Panc1 (cell line): ENCODE measurements around the gene LPIN1. TPM values are rescaled to one million over a fixed set of nuclear protein-coding genes. Genes with fewer than 3 reads are reported as not detected.
"Not testable (repeated sequence)": the region's sequence is repeated elsewhere in the genome, so short reads cannot be mapped to it uniquely, and the experiment has no call there.

Source experiments
- ATAC-seq: fragments of 200-7000 bp; cut with Tn5 transposase; 2 replicates; pipeline ENCODE4 v1.9.1; 2020; ENCODE audit warnings: mild to moderate bottlenecking, moderate library complexity
- BruUV-seq: library from RNA; stranded (reverse); fragments of 400-500 nt; replicated peaks from 2 replicates; lab custom pipeline; 2021; lab: Mats Ljungman, UMichigan
- CTCF ChIA-PET: fragments of 300-600 bp; sonication (Branson Sonifier 250); formaldehyde crosslinking; loops from one replicate; lab custom pipeline; 2022; ENCODE audit warnings: antibody characterized with exemption; lab: Charles Lee
- POLR2A ChIA-PET: fragments of 300-600 bp; sonication (Branson Sonifier 250); formaldehyde crosslinking; loops from one replicate; lab custom pipeline; 2022; ENCODE audit warnings: antibody characterized with exemption; lab: Charles Lee
- DNase-seq: peaks from one replicate; pipeline ENCODE4 v3.0.0-alpha.2; 2010; ENCODE audit warnings: low read depth, low spot score
- H3K27ac ChIP-seq: 2 replicates; pipeline ENCODE4 v1.5.1; 2011; ENCODE audit warnings: mild to moderate bottlenecking, low read length, inconsistent platforms
- H3K27me3 ChIP-seq: fragments of 200-500 bp; sonication (Bioruptor generic); 2 replicates; pipeline ENCODE4 v1.6.0; 2014; ENCODE audit warnings: low read length, inconsistent platforms; ENCODE audit not compliant: control insufficient read depth, insufficient read depth
- H3K36me3 ChIP-seq: fragments of 200-500 bp; sonication (Bioruptor generic); 2 replicates; pipeline ENCODE4 v1.5.1; 2014; ENCODE audit warnings: inconsistent platforms, mild to moderate bottlenecking, low read length, moderate library complexity; ENCODE audit not compliant: control insufficient read depth, insufficient read depth
- H3K4me1 ChIP-seq: 2 replicates; pipeline ENCODE4 v1.5.1; 2011; ENCODE audit warnings: inconsistent platforms, mild to moderate bottlenecking, low read length, moderate library complexity; ENCODE audit not compliant: control insufficient read depth, insufficient read depth
- H3K4me3 ChIP-seq, 2 experiments: 2 replicates each; pipeline ENCODE4 v1.5.1; 2011 to 2012; ENCODE audit warnings: low read depth in 2 of 2, low read length in 2 of 2, mild to moderate bottlenecking in 2 of 2, inconsistent platforms in 1 of 2, moderate library complexity in 1 of 2
- H3K9me3 ChIP-seq: fragments of 200-500 bp; sonication (Bioruptor generic); 2 replicates; pipeline ENCODE4 v1.5.1; 2014; ENCODE audit warnings: low read depth, mild to moderate bottlenecking, inconsistent platforms, low read length, moderate library complexity; ENCODE audit not compliant: control insufficient read depth, insufficient read depth
- POLR2AphosphoS5 ChIP-seq: IDR thresholded peaks from 2 replicates; pipeline ENCODE4 v1.6.1; 2012; ENCODE audit warnings: mild to moderate bottlenecking, low read depth, low read length, moderate library complexity
- SIN3A ChIP-seq: IDR thresholded peaks from 2 replicates; pipeline ENCODE4 v1.6.1; 2012; ENCODE audit warnings: low read depth, mild to moderate bottlenecking, low read length, moderate library complexity, borderline replicate concordance; ENCODE audit not compliant: insufficient read depth
- TCF7L2 ChIP-seq: IDR thresholded peaks from 2 replicates; pipeline ENCODE4 v1.6.1; 2011; ENCODE audit warnings: mild to moderate bottlenecking, low read depth, low read length, inconsistent platforms
- in situ Hi-C: cut with HindIII; loops from 2 replicates; pipeline ENCODE4 v1.10.0; 2016; ENCODE audit warnings: low sequenced_read_pairs, low pct_unique_long_range_greater_than_20kb
- intact Hi-C: fragments of 100-400 bp; cut with micrococcal nuclease; formaldehyde crosslinking; loops from one replicate; pipeline ENCODE4 v1.10.0; 2022; ENCODE audit not compliant: unreplicated experiment
- total RNA-seq: library from RNA; stranded (reverse); gene quantifications from one replicate; pipeline ENCODE4 v1.2.1, GENCODE V29; 2021; ENCODE audit not compliant: unreplicated experiment
- TF ChIP-seq, protein P1 (sequence below): fragments of 450-650 bp; IDR thresholded peaks from 2 replicates; pipeline ENCODE4 v1.5.1; 2017; ENCODE audit warnings: mild to moderate bottlenecking
- TF ChIP-seq, protein P2 (sequence below), 2 experiments: IDR thresholded peaks; 2 replicates each; pipeline ENCODE4 v1.6.1; 2011 to 2012; ENCODE audit warnings: low read depth in 2 of 2, control low read depth in 1 of 2, low read length in 1 of 2, mild to moderate bottlenecking in 1 of 2, moderate library complexity in 1 of 2; ENCODE audit not compliant: insufficient read depth in 1 of 2

LPIN1 gene
- total RNA-seq, 1 experiment from 2014 or later = 51.8 TPM

DNA sequence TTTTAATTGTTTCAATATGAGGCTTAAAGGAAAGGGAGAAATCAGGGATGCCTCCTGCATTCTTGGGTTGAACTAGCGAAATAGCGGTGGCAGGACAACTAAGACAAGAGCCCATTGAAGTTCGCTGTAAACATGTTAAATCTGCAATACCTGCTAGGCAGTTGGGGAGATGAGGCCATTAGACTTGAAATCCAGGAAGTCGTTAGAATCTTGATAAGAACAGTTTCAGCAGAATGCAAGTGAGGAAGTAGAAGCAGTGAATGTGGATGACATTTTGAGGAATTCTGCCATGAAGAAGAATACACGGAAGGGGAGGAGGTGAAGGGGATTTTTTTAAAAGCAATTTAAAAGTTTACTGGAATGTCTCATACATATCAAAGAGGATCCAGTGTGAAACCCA lies 109.7 kb downstream of the LPIN1 start:
- in situ Hi-C loops = no loop called here
- Histone ChIP-seq H3K27me3 (no peaks in the 10 kb centered on the region), H3K27ac (no peak overlapping the region), H3K4me1 (no peaks in the 10 kb centered on the region), H3K4me3 (no peak overlapping the region), H3K9me3 (no peaks in the 10 kb centered on the region; the same call in 1 of the 2 replicates), H3K36me3 (no peaks in the 10 kb centered on the region)
- TF ChIP-seq TCF7L2 = no peak
- TF ChIP-seq, protein P1, sequence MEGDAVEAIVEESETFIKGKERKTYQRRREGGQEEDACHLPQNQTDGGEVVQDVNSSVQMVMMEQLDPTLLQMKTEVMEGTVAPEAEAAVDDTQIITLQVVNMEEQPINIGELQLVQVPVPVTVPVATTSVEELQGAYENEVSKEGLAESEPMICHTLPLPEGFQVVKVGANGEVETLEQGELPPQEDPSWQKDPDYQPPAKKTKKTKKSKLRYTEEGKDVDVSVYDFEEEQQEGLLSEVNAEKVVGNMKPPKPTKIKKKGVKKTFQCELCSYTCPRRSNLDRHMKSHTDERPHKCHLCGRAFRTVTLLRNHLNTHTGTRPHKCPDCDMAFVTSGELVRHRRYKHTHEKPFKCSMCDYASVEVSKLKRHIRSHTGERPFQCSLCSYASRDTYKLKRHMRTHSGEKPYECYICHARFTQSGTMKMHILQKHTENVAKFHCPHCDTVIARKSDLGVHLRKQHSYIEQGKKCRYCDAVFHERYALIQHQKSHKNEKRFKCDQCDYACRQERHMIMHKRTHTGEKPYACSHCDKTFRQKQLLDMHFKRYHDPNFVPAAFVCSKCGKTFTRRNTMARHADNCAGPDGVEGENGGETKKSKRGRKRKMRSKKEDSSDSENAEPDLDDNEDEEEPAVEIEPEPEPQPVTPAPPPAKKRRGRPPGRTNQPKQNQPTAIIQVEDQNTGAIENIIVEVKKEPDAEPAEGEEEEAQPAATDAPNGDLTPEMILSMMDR = no peak
- TF ChIP-seq, protein P2, sequence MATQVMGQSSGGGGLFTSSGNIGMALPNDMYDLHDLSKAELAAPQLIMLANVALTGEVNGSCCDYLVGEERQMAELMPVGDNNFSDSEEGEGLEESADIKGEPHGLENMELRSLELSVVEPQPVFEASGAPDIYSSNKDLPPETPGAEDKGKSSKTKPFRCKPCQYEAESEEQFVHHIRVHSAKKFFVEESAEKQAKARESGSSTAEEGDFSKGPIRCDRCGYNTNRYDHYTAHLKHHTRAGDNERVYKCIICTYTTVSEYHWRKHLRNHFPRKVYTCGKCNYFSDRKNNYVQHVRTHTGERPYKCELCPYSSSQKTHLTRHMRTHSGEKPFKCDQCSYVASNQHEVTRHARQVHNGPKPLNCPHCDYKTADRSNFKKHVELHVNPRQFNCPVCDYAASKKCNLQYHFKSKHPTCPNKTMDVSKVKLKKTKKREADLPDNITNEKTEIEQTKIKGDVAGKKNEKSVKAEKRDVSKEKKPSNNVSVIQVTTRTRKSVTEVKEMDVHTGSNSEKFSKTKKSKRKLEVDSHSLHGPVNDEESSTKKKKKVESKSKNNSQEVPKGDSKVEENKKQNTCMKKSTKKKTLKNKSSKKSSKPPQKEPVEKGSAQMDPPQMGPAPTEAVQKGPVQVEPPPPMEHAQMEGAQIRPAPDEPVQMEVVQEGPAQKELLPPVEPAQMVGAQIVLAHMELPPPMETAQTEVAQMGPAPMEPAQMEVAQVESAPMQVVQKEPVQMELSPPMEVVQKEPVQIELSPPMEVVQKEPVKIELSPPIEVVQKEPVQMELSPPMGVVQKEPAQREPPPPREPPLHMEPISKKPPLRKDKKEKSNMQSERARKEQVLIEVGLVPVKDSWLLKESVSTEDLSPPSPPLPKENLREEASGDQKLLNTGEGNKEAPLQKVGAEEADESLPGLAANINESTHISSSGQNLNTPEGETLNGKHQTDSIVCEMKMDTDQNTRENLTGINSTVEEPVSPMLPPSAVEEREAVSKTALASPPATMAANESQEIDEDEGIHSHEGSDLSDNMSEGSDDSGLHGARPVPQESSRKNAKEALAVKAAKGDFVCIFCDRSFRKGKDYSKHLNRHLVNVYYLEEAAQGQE (IDR thresholded peaks at IDR 0.05; ENCODE audit: insufficient read depth in 1 of 2, low read depth in 2 of 2, low read length in 1 of 2) = no peak
- TF ChIP-seq SIN3A = no peak
- TF ChIP-seq POLR2AphosphoS5 = no peak
- ChIA-PET CTCF (no interaction called here), POLR2A (no interaction called here)
- no peak for DNase-seq
- ATAC-seq = no peak
- no TSS peak for BruUV-seq
- intact Hi-C loops = no loop called here

DNA sequence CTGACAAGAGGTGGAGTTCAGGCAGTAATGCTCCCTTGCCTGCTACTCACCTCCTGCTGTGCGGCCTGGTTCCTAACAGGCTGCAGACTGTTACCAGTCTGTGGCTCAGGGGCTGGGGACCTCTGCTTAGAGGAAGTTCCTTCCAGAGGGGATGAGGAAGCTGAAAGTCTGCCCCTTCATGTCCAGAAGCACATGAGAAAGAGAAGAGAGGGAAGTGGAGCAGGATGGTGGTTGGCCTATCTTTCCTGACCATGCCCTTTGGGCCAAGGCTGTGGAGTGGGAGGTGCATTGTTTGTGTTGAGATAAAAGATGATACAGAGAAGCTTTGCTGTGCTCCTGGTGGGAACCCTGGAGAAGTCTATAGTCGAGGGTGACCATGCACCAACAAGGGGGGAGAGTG lies 112.5 kb downstream of the LPIN1 start:
- Histone ChIP-seq H3K36me3 (no peaks in the 10 kb centered on the region), H3K9me3 (no peaks in the 10 kb centered on the region; the same call in 1 of the 2 replicates), H3K4me3 (no peak overlapping the region), H3K27ac (no peak overlapping the region), H3K27me3 (no peaks in the 10 kb centered on the region), H3K4me1 (no peaks in the 10 kb centered on the region)
- DNase-seq = no peak
- intact Hi-C loops = no loop called here
- in situ Hi-C loops = no loop called here
- no peak for ATAC-seq
- no TSS peak for BruUV-seq
- CTCF ChIA-PET = no interaction called here
- POLR2A ChIA-PET = no interaction called here
- TF ChIP-seq POLR2AphosphoS5 (no peak), TCF7L2 (no peak), SIN3A (no peak)
- TF ChIP-seq, protein P2 (IDR thresholded peaks at IDR 0.05; ENCODE audit: insufficient read depth in 1 of 2, low read depth in 2 of 2, low read length in 1 of 2) = no peak
- TF ChIP-seq, protein P1 = no peak

DNA sequence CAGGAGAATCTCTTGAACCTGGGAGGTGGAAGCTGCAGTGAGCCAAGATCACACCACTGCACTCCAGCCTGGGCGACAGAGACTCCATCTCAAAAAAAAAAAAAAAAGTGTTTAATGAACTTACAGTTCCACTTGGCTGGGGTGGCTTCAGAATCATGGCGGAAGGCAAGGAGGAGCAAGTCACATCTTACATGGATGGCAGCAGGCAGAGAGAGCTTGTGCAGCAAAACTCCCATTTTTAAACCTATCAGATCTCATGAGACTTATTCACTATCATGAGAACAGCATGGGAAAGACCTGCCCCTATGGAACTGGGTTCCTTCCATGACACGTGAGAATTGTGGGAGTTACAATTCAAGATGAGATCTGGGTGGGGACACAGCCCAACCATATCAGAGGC lies 113.5 kb downstream of the LPIN1 start:
- ATAC-seq, H3K4me3 ChIP-seq, POLR2A ChIA-PET, CTCF ChIA-PET, H3K27me3 ChIP-seq, H3K9me3 ChIP-seq, H3K27ac ChIP-seq, DNase-seq, H3K4me1 ChIP-seq, BruUV-seq, in situ Hi-C loops, intact Hi-C loops, H3K36me3 ChIP-seq: not testable (repeated sequence)
